H1 (cell line): ENCODE data around the gene CDK15. TPM values are rescaled to one million over a fixed set of nuclear protein-coding genes. Genes with fewer than 3 reads are reported as not detected.

Experiments used
- CTCF ChIA-PET: fragments of 300-600 bp; sonication (Branson Sonifier 250); formaldehyde crosslinking; loops from one replicate; lab custom pipeline; 2021; ENCODE audit not compliant: partially characterized antibody; lab: Charles Lee
- POLR2A ChIA-PET: fragments of 300-600 bp; sonication (Branson Sonifier 250); formaldehyde crosslinking; loops from one replicate; lab custom pipeline; 2021; ENCODE audit warnings: inconsistent platforms; ENCODE audit not compliant: partially characterized antibody; lab: Charles Lee
- DNase-seq, 2 experiments: peaks; one replicate each; pipeline versions ENCODE4 v3.0.0 to v3.0.0-alpha.2; 2010 to 2022; ENCODE audit warnings: low spot score in 2 of 2, low read depth in 1 of 2, mixed read lengths in 1 of 2
- FAIRE-seq: peaks from 2 replicates; lab custom pipeline; 2011; peaks lifted over from hg19 to GRCh38; lab: Jason Lieb, UNC
- H2AFZ ChIP-seq: 2 replicates; pipeline ENCODE4 v1.8.1; 2012; ENCODE audit warnings: low read length, inconsistent platforms
- H2AK5ac ChIP-seq: 2 replicates; pipeline ENCODE4 v1.6.1; 2013; ENCODE audit warnings: low read depth, low read length
- H2BK120ac ChIP-seq: replicated peaks from 2 replicates; pipeline ENCODE3; 2013; ENCODE audit warnings: low read depth, low read length, inconsistent platforms
- H2BK12ac ChIP-seq: 2 replicates; pipeline ENCODE4 v1.6.1; 2013; ENCODE audit warnings: low read depth, low read length
- H2BK15ac ChIP-seq: 2 replicates; pipeline ENCODE4 v1.6.1; 2013; ENCODE audit warnings: low read length
- H2BK20ac ChIP-seq: 2 replicates; pipeline ENCODE4 v1.6.1; 2013; ENCODE audit warnings: low read length
- H2BK5ac ChIP-seq: 2 replicates; pipeline ENCODE4 v1.6.1; 2013; ENCODE audit warnings: low read depth, low read length
- H3K14ac ChIP-seq: 2 replicates; pipeline ENCODE4 v1.6.1; 2013; ENCODE audit warnings: inconsistent platforms; ENCODE audit not compliant: insufficient read length
- H3K18ac ChIP-seq: 2 replicates; pipeline ENCODE4 v1.6.1; 2013; ENCODE audit warnings: low read length; ENCODE audit errors: extremely low read depth
- H3K23ac ChIP-seq: 2 replicates; pipeline ENCODE4 v1.6.1; 2013; ENCODE audit warnings: inconsistent platforms; ENCODE audit not compliant: insufficient read length
- H3K23me2 ChIP-seq: 2 replicates; pipeline ENCODE4 v1.6.1; 2013; ENCODE audit warnings: low read depth, low read length
- H3K27ac ChIP-seq: 2 replicates; pipeline ENCODE4 v1.6.1; 2011; ENCODE audit warnings: low read depth, low read length, inconsistent platforms
- H3K27me3 ChIP-seq, 4 experiments: replicated peaks in 1 of 4; 1 replicate in 1 of 4; 2 replicates in 3 of 4; pipeline versions ENCODE4 v1.6.1 to v1.8.1; 2011 to 2013; ENCODE audit warnings: low read length in 3 of 4, mild to moderate bottlenecking in 3 of 4, inconsistent platforms in 2 of 4, mixed read lengths in 2 of 4, moderate library complexity in 1 of 4; ENCODE audit not compliant: control insufficient read depth in 3 of 4, insufficient read depth in 3 of 4; ENCODE audit errors: extremely low read depth in 1 of 4
- H3K36me3 ChIP-seq, 4 experiments: 2 replicates each; pipeline versions ENCODE4 v1.6.1 to v1.8.1; 2011 to 2013; ENCODE audit warnings: mild to moderate bottlenecking in 4 of 4, low read length in 3 of 4, moderate library complexity in 2 of 4, control low read depth in 1 of 4, inconsistent platforms in 1 of 4; ENCODE audit not compliant: insufficient read depth in 4 of 4, control insufficient read depth in 2 of 4
- H3K4ac ChIP-seq: replicated peaks from 2 replicates; pipeline ENCODE3; 2013; ENCODE audit warnings: low read length, low read depth, mixed read lengths, inconsistent platforms; ENCODE audit not compliant: insufficient read length
- H3K4me1 ChIP-seq, 4 experiments: replicated peaks in 1 of 4; 1 replicate in 1 of 4; 2 replicates in 3 of 4; pipeline versions ENCODE4 v1.6.1 to v1.8.1; 2011 to 2013; ENCODE audit warnings: low read length in 3 of 4, inconsistent platforms in 2 of 4, mixed read lengths in 1 of 4; ENCODE audit not compliant: insufficient read depth in 4 of 4, control insufficient read depth in 3 of 4
- H3K4me2 ChIP-seq, 2 experiments: 2 replicates each; pipeline versions ENCODE4 v1.6.1 to v1.8.1; 2011 to 2013; ENCODE audit warnings: low read depth in 2 of 2, low read length in 2 of 2, control low read depth in 1 of 2, inconsistent platforms in 1 of 2, mild to moderate bottlenecking in 1 of 2; ENCODE audit not compliant: insufficient read depth in 1 of 2
- H3K4me3 ChIP-seq, 4 experiments: fragments of 200-600, 300-600 bp in 1 of 4; sonication (generic), shearing (Covaris generic), sonication (Bioruptor Twin) in 1 of 4; 2 replicates each; pipeline versions ENCODE4 v1.5.1 to v1.8.1; 2011 to 2016; ENCODE audit warnings: low read length in 4 of 4, low read depth in 3 of 4, control low read depth in 2 of 4, inconsistent platforms in 2 of 4, mild to moderate bottlenecking in 2 of 4, mixed read lengths in 1 of 4, moderate library complexity in 1 of 4; ENCODE audit not compliant: insufficient read depth in 2 of 4; ENCODE audit errors: extremely low read depth in 1 of 4
- H3K56ac ChIP-seq: replicated peaks from 2 replicates; pipeline ENCODE3; 2013; ENCODE audit warnings: low read depth, mild to moderate bottlenecking, mixed read lengths, low read length, inconsistent platforms; ENCODE audit not compliant: insufficient read length
- H3K79me1 ChIP-seq: 2 replicates; pipeline ENCODE4 v1.6.1; 2013; ENCODE audit warnings: low read depth, low read length, control low read depth
- H3K79me2 ChIP-seq, 2 experiments: 2 replicates each; pipeline versions ENCODE4 v1.6.1 to v1.8.1; 2012 to 2013; ENCODE audit warnings: low read length in 2 of 2, mild to moderate bottlenecking in 2 of 2, inconsistent platforms in 1 of 2; ENCODE audit not compliant: insufficient read depth in 2 of 2, control insufficient read depth in 1 of 2
- H3K9ac ChIP-seq, 4 experiments: replicated peaks in 1 of 4; 1 replicate in 1 of 4; 2 replicates in 3 of 4; pipeline versions ENCODE4 v1.6.1 to v1.8.1; 2011 to 2013; ENCODE audit warnings: low read depth in 3 of 4, low read length in 3 of 4, control low read depth in 2 of 4, mild to moderate bottlenecking in 2 of 4, moderate library complexity in 2 of 4, inconsistent platforms in 1 of 4; ENCODE audit errors: extremely low read depth in 1 of 4
- H3K9me3 ChIP-seq, 2 experiments: 2 replicates each; pipeline versions ENCODE4 v1.6.1 to v1.8.1; 2012 to 2013; ENCODE audit warnings: mild to moderate bottlenecking in 2 of 2, moderate library complexity in 2 of 2, control low read depth in 1 of 2, inconsistent platforms in 1 of 2, low read depth in 1 of 2, low read length in 1 of 2, mixed read lengths in 1 of 2; ENCODE audit not compliant: insufficient read depth in 2 of 2
- H4K20me1 ChIP-seq, 2 experiments: replicated peaks in 1 of 2; 2 replicates each; pipeline versions ENCODE3 to v1.8.1; 2011 to 2013; ENCODE audit warnings: inconsistent platforms in 2 of 2, low read length in 2 of 2, mild to moderate bottlenecking in 1 of 2; ENCODE audit not compliant: insufficient read depth in 2 of 2, control insufficient read depth in 1 of 2
- H4K5ac ChIP-seq: 2 replicates; pipeline ENCODE4 v1.6.1; 2013; ENCODE audit warnings: low read length, low read depth, mixed read lengths, inconsistent platforms; ENCODE audit not compliant: insufficient read length
- H4K8ac ChIP-seq: 2 replicates; pipeline ENCODE4 v1.8.0; 2013; ENCODE audit warnings: mild to moderate bottlenecking, moderate library complexity, low read length, inconsistent platforms; ENCODE audit not compliant: insufficient read depth; ENCODE audit errors: extremely low read depth
- H4K91ac ChIP-seq: replicated peaks from 2 replicates; pipeline ENCODE3; 2013; ENCODE audit warnings: low read length, mixed read lengths, inconsistent platforms; ENCODE audit not compliant: insufficient read length
- CBX5 ChIP-seq: fragments of 300-800, 300-1000 bp; sonication (generic); IDR thresholded peaks from 2 replicates; pipeline ENCODE4 v1.7.1; 2016; ENCODE audit warnings: antibody characterized with exemption, low read length, low read depth
- POLR2A ChIP-seq, 2 experiments: IDR thresholded peaks; 1 replicate in 1 of 2; 2 replicates in 1 of 2; pipeline ENCODE4 v1.6.1; 2011; ENCODE audit warnings: low read depth in 2 of 2, low read length in 2 of 2, mild to moderate bottlenecking in 2 of 2; ENCODE audit errors: control extremely low read depth in 1 of 2
- SIRT6 ChIP-seq: IDR thresholded peaks from one replicate; pipeline ENCODE4 v1.7.1; 2012; ENCODE audit warnings: low read length, inconsistent platforms
- WGBS, 2 experiments: shearing (Covaris generic) in 1 of 2; methylation state at CpG; one replicate each; pipeline versions ENCODE4 v1.1.6 to v1.1.7; 2013 to 2015; ENCODE audit warnings: low lambda C conversion rate in 2 of 2, mixed read lengths in 2 of 2, inconsistent platforms in 1 of 2, low coverage in 1 of 2, missing lambda C conversion rate in 1 of 2; ENCODE audit not compliant: insufficient replicate concordance in 2 of 2, insufficient coverage in 1 of 2, insufficient read length in 1 of 2; ENCODE audit errors: extremely low coverage in 1 of 2, missing lambda C conversion rate in 1 of 2; 5-methylcytosine and 5-hydroxymethylcytosine counted together
- polyA plus RNA-seq, 7 experiments: library from polyadenylated mRNA; depleted of rRNA in 3 of 7; stranded (reverse) in 5 of 7; unstranded in 2 of 7; fragments of >200 nt in 5 of 7; fragments of 200-250 nt in 2 of 7; gene quantifications; 1 replicate in 5 of 7; 2 replicates in 1 of 7; 4 replicates in 1 of 7; pipeline versions ENCODE4 v1.2.1 to v1.2.3, GENCODE V29; 2011 to 2013; ENCODE audit warnings: missing spikeins in 2 of 7, mixed read lengths in 2 of 7
- total RNA-seq: library from RNA; stranded (reverse); fragmentation: NEBNext Ultra II Directional; extraction: Animal tissue kit (Norgen Biotek cat#: 25700); gene quantifications from 2 replicates; pipeline ENCODE4 v1.2.1, GENCODE V29; 2021

Gene CDK15
- total and polyA plus RNA-seq, 2 of the 8 experiments (the other 6 are each of a cell fraction or from before 2014, with no cell fraction given), result 0.03 TPM; not detected in 1

GRCh38 chr2:201891676-201892075 is 85.3 kb downstream of the CDK15 start:
- no peak for TF ChIP-seq POLR2A (IDR thresholded peaks at IDR 0.05; ENCODE audit: control extremely low read depth in 1 of 2, low read depth in 2 of 2, low read length in 2 of 2)
- no peak for TF ChIP-seq CBX5
- TF ChIP-seq SIRT6, result no peak
- Histone ChIP-seq H3K9ac (no peak overlapping the region), H2AFZ (no peak overlapping the region), H3K23me2 (no peaks in the 10 kb centered on the region; the same call in 1 of the 2 replicates), H3K14ac (no peak overlapping the region), H3K79me2 (no peaks in the 10 kb centered on the region), H3K18ac (no peak overlapping the region), H2BK20ac (no peak overlapping the region), H4K8ac (no peak overlapping the region), H2BK5ac (no peak overlapping the region), H3K4ac (no peak overlapping the region), H3K9me3 (no peaks in the 10 kb centered on the region), H4K91ac (no peak overlapping the region), H3K79me1 (no peaks in the 10 kb centered on the region), H2BK12ac (no peak overlapping the region), H3K56ac (no peak overlapping the region), H3K4me1 (peaks cover 0 to 9% (median 5%) of the 10 kb centered on the region in 4 experiments; a peak in 2 of 7 replicates), H3K4me2 (no peak overlapping the region), H4K20me1 (no peaks in the 10 kb centered on the region), H3K36me3 (no peaks in the 10 kb centered on the region), H2BK120ac (no peak overlapping the region), H3K4me3 (no peak overlapping the region), H4K5ac (no peak overlapping the region), H3K27me3 (no peaks in the 10 kb centered on the region), H3K23ac (no peak overlapping the region), H3K27ac (no peak overlapping the region), H2BK15ac (no peak overlapping the region), H2AK5ac (no peak overlapping the region)
- WGBS, 2 experiments, result 90% methylated on average over 6 of the region's 6 CpGs; no CpG with 5 or more reads in 1 of the 2 experiments
- CTCF ChIA-PET, result interaction anchor here (3.6 kb wide), 1 partner anchor 31 kb away, joined by 21 read pairs; no protein-coding TSS in a partner anchor
- DNase-seq, result no peak
- POLR2A ChIA-PET, result interaction anchor here (1.2 to 2.0 kb wide), 3 partner anchors 9 to 36 kb away, joined by 3 to 5 read pairs (median 3); no protein-coding TSS in a partner anchor
- no peak for FAIRE-seq
